ENCODE data around the gene QTRT2. TPM values are rescaled to one million over a fixed set of nuclear protein-coding genes. Genes with fewer than 3 reads are reported as not detected.

Gene QTRT2
- total and polyA plus RNA-seq, 2 donors (not counting 1 experiment from before 2014, with no cell fraction given): 8.8 to 13.5 TPM

GRCh38 chr3:114068336-114068735 lies 11.8 kb downstream of the QTRT2 start:
- peaks cover 2% of the 10 kb centered on the region for H3K36me3 ChIP-seq (ENCODE audit: control insufficient read depth, insufficient read depth, low read length)
- TF ChIP-seq EZH2 (IDR thresholded peaks at IDR 0.05; ENCODE audit: low read length, missing control alignments): no peak
- TF ChIP-seq CTCF (conservative IDR thresholded peaks at IDR 0.05 in 1 of 2, IDR thresholded peaks at IDR 0.05 in 1 of 2; ENCODE audit: low read depth in 1 of 2, low read length in 2 of 2): no peak

DNA sequence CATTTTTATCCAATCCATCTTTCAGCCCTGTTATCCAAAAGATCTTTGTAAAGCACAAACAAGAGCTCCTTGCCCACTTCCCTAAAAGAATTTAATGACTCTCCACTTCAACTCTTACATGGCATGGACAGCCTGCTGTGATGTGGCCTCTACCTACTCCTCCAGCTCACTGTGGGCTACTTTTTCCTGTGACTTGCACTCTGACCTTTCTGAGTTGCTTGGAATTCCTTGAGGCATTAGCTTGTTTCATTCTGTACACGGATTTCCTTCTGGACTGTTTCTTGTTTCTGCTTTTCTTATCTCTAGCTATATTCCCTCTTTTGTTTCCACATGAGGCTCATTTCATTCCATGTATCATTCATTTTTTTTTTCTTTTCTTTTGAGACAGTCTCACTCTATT lies 15.2 kb downstream of the QTRT2 start:
- no peaks in the 10 kb centered on the region for H3K9me3 ChIP-seq (ENCODE audit: control insufficient read depth, insufficient read depth, low read depth, low read length)
- no peak for DNase-seq (ENCODE audit: low read depth in 2 of 2)
- H3K27ac ChIP-seq (ENCODE audit: insufficient read depth, low read length): no peak overlapping the region
- no peaks in the 10 kb centered on the region for H3K4me1 ChIP-seq (ENCODE audit: control insufficient read depth, extremely low read depth, insufficient read depth, low read length)
- no peaks in the 10 kb centered on the region for H3K79me2 ChIP-seq (ENCODE audit: control insufficient read depth, insufficient read depth, low read length)
- no peak overlapping the region for H3K4me3 ChIP-seq (replicated peaks in 1 of 4; ENCODE audit: control extremely low read depth in 1 of 4, insufficient read depth in 1 of 4, low read depth in 3 of 4, low read length in 4 of 4)
- H3K9ac ChIP-seq (ENCODE audit: insufficient read depth, low read length): no peak overlapping the region
- no peak for TF ChIP-seq CTCF (conservative IDR thresholded peaks at IDR 0.05 in 1 of 2, IDR thresholded peaks at IDR 0.05 in 1 of 2; ENCODE audit: low read depth in 1 of 2, low read length in 2 of 2)
- no peak for TF ChIP-seq EZH2 (IDR thresholded peaks at IDR 0.05; ENCODE audit: low read length, missing control alignments)
- no peak overlapping the region for H2AFZ ChIP-seq (ENCODE audit: low read length)
- peaks cover 4% of the 10 kb centered on the region for H3K36me3 ChIP-seq (ENCODE audit: control insufficient read depth, insufficient read depth, low read length)
- no peaks in the 10 kb centered on the region for H3K27me3 ChIP-seq (ENCODE audit: control insufficient read depth, insufficient read depth, low read length)
- H3K4me2 ChIP-seq (ENCODE audit: extremely low read depth, insufficient read depth, low read length): no peak overlapping the region
- H4K20me1 ChIP-seq (ENCODE audit: control insufficient read depth, extremely low read depth, insufficient read depth, low read length): no peaks in the 10 kb centered on the region

More at GRCh38 chr3:114068336-114068735, 11.8 kb downstream of the QTRT2 start:
- Histone ChIP-seq H3K9me3 (ENCODE audit: control insufficient read depth, insufficient read depth, low read depth, low read length) (no peaks in the 10 kb centered on the region), H3K9ac (ENCODE audit: insufficient read depth, low read length) (no peak overlapping the region), H2AFZ (ENCODE audit: low read length) (no peak overlapping the region), H3K4me3 (replicated peaks in 1 of 4; ENCODE audit: control extremely low read depth in 1 of 4, insufficient read depth in 1 of 4, low read depth in 3 of 4, low read length in 4 of 4) (no peak overlapping the region), H3K27me3 (ENCODE audit: control insufficient read depth, insufficient read depth, low read length) (no peaks in the 10 kb centered on the region), H3K4me1 (ENCODE audit: control insufficient read depth, extremely low read depth, insufficient read depth, low read length) (no peaks in the 10 kb centered on the region), H3K27ac (ENCODE audit: insufficient read depth, low read length) (no peak overlapping the region), H3K4me2 (ENCODE audit: extremely low read depth, insufficient read depth, low read length) (no peak overlapping the region), H3K79me2 (ENCODE audit: control insufficient read depth, insufficient read depth, low read length) (peaks cover 3% of the 10 kb centered on the region), H4K20me1 (ENCODE audit: control insufficient read depth, extremely low read depth, insufficient read depth, low read length) (no peaks in the 10 kb centered on the region)
- DNase-seq (ENCODE audit: low read depth in 2 of 2): no peak

DNA sequence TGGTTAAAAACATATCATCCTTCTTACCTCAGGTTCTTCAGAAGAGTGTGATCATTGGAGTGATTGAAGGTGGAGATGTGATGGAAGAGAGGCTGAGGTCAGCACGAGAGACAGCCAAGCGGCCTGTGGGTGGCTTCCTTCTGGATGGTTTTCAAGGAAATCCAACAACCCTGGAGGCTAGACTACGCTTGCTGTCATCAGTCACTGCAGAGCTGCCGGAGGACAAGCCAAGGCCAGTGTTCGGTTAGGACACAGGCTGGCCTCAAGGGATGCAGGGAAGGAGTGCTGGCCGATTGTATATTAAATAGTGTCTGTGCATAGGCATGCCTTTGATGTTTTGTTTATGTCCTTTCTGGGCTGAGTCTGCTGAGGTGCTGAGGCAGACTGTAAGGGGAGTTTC lies 20.2 kb downstream of the QTRT2 start:
- H3K36me3 ChIP-seq (ENCODE audit: control insufficient read depth, insufficient read depth, low read length): peaks cover 6% of the 10 kb centered on the region
- no peaks in the 10 kb centered on the region for H3K9me3 ChIP-seq (ENCODE audit: control insufficient read depth, insufficient read depth, low read depth, low read length)
- TF ChIP-seq CTCF (conservative IDR thresholded peaks at IDR 0.05 in 1 of 2, IDR thresholded peaks at IDR 0.05 in 1 of 2; ENCODE audit: low read depth in 1 of 2, low read length in 2 of 2) (no peak), EZH2 (IDR thresholded peaks at IDR 0.05; ENCODE audit: low read length, missing control alignments) (no peak)
- DNase-seq (ENCODE audit: low read depth in 2 of 2): no peak
- no peak overlapping the region for H2AFZ ChIP-seq (ENCODE audit: low read length)
- no peaks in the 10 kb centered on the region for H3K79me2 ChIP-seq (ENCODE audit: control insufficient read depth, insufficient read depth, low read length)
- no peak overlapping the region for H3K9ac ChIP-seq (ENCODE audit: insufficient read depth, low read length)
- no peaks in the 10 kb centered on the region for H4K20me1 ChIP-seq (ENCODE audit: control insufficient read depth, extremely low read depth, insufficient read depth, low read length)
- no peaks in the 10 kb centered on the region for H3K27me3 ChIP-seq (ENCODE audit: control insufficient read depth, insufficient read depth, low read length)
- no peak overlapping the region for H3K4me3 ChIP-seq (replicated peaks in 1 of 4; ENCODE audit: control extremely low read depth in 1 of 4, insufficient read depth in 1 of 4, low read depth in 3 of 4, low read length in 4 of 4)
- no peak overlapping the region for H3K4me2 ChIP-seq (ENCODE audit: extremely low read depth, insufficient read depth, low read length)
- H3K27ac ChIP-seq (ENCODE audit: insufficient read depth, low read length): no peak overlapping the region
- H3K4me1 ChIP-seq (ENCODE audit: control insufficient read depth, extremely low read depth, insufficient read depth, low read length): peaks cover 3% of the 10 kb centered on the region
